ENCODE measurements around the gene PFKL. TPM values are rescaled to one million over a fixed set of nuclear protein-coding genes. Genes with fewer than 3 reads are reported as not detected.

Gene PFKL
- total RNA-seq, 2 donors from 2014 or later = 99.4 to 235 TPM

DNA sequence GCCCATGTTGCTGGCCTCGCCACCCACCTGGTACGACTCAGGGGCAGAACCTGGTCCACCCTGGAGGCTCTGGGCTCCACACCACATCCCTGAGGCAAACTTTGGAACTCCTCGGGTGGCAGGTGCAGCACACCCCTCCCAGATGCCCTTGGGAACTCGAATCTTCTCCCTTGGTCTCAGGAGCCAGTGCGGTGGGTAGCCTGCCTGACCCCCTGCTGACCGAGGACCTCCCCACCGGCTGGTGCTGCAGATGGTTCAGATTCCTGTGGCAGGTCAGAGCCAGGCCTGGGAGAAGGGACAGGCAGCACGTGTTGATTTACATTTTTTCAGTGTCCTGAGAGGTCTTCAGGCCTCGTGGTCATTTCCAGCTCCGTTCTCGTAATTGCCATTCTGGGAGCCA is 45.6 kb downstream of the PFKL start:
- no peaks in the 10 kb centered on the region for H3K27me3 ChIP-seq (replicated peaks; ENCODE audit: insufficient read depth)
- H3K36me3 ChIP-seq = no peaks in the 10 kb centered on the region
- intact Hi-C loops (cut with DNase I) = no loop called here
- H3K9me3 ChIP-seq = no peaks in the 10 kb centered on the region
- H3K4me1 ChIP-seq (replicated peaks) = peaks cover 10% of the 10 kb centered on the region
- H3K4me3 ChIP-seq = no peak overlapping the region
- no peak overlapping the region for H3K27ac ChIP-seq
- DNase-seq (ENCODE audit: low spot score) = no peak
- TF ChIP-seq POLR2AphosphoS5 (IDR thresholded peaks at IDR 0.05) = no peak
- TF ChIP-seq POLR2A (IDR thresholded peaks at IDR 0.05) = no peak
- TF ChIP-seq, protein P1, sequence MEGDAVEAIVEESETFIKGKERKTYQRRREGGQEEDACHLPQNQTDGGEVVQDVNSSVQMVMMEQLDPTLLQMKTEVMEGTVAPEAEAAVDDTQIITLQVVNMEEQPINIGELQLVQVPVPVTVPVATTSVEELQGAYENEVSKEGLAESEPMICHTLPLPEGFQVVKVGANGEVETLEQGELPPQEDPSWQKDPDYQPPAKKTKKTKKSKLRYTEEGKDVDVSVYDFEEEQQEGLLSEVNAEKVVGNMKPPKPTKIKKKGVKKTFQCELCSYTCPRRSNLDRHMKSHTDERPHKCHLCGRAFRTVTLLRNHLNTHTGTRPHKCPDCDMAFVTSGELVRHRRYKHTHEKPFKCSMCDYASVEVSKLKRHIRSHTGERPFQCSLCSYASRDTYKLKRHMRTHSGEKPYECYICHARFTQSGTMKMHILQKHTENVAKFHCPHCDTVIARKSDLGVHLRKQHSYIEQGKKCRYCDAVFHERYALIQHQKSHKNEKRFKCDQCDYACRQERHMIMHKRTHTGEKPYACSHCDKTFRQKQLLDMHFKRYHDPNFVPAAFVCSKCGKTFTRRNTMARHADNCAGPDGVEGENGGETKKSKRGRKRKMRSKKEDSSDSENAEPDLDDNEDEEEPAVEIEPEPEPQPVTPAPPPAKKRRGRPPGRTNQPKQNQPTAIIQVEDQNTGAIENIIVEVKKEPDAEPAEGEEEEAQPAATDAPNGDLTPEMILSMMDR (IDR thresholded peaks at IDR 0.05) = no peak
- WGBS = 69% methylated on average over 11 of the region's 11 CpGs

DNA sequence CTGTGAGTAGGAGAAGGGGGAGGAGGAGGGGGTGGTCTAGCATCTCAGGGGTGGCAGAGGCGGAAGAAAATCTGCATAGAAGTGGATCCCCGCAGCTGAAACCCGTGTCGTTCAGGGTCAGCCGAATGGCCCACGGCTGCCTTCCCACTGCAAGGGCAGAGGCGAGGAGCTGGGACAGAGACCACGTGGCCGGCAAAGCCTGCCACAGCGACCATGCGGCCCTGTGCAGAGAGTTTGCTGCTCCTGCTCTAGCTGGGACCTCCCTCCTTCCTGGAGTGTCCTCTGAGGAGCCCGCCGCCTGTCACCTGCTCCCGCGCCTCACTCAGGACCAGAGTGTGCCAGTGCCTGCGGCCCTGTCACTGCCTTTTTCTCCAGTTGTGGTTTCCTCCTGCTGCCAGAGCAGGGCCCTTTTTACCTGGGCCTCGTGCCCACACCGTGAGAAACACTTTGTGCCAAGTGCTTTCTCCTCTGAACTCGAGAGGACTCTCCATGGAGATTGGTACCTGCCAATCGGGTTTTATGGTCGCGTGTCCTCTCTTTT is 48.1 kb downstream of the PFKL start:
- no peak overlapping the region for H3K27ac ChIP-seq
- no peaks in the 10 kb centered on the region for H3K36me3 ChIP-seq
- 26% methylated on average over 22 of the region's 22 CpGs for WGBS
- peaks cover 10% of the 10 kb centered on the region for H3K4me1 ChIP-seq (replicated peaks)
- H3K27me3 ChIP-seq (replicated peaks; ENCODE audit: insufficient read depth) = peaks cover 14% of the 10 kb centered on the region
- no peak overlapping the region for H3K4me3 ChIP-seq
- H3K9me3 ChIP-seq = no peaks in the 10 kb centered on the region
- intact Hi-C loops (cut with DNase I) = no loop called here
- DNase-seq (ENCODE audit: low spot score) = peak; percentile 60
- TF ChIP-seq POLR2AphosphoS5 (IDR thresholded peaks at IDR 0.05) (peak; percentile 68), POLR2A (IDR thresholded peaks at IDR 0.05) (no peak)
- TF ChIP-seq, protein P1 (IDR thresholded peaks at IDR 0.05) = no peak

DNA sequence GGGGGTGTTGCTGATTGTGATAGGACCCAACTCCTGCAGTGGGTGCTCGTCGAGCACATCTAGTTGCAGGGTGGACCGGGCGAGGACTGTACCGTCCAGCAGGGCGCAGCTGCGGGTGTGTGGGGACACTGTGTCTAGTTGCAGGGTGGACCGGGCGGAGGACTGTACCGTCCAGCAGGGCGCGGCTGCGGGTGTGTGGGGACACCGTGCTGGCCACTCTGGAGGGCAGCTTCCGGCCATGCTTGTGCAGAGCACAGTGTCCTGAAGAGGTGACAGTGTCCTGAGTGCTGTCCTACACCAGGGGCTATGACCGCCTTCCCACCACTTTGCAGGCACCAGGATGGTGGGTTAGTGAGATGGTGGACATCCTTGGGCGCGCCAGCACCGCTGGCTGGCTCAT is 49.0 kb downstream of the PFKL start:
- peaks cover 10% of the 10 kb centered on the region for H3K4me1 ChIP-seq (replicated peaks)
- no peak overlapping the region for H3K4me3 ChIP-seq
- WGBS = 80% methylated on average over 18 of the region's 19 CpGs
- no peak for DNase-seq (ENCODE audit: low spot score)
- TF ChIP-seq, protein P1 (IDR thresholded peaks at IDR 0.05) = no peak
- TF ChIP-seq POLR2AphosphoS5 (IDR thresholded peaks at IDR 0.05) (no peak), POLR2A (IDR thresholded peaks at IDR 0.05) (no peak)
- no peak overlapping the region for H3K27ac ChIP-seq
- H3K9me3 ChIP-seq = no peaks in the 10 kb centered on the region
- no peaks in the 10 kb centered on the region for H3K36me3 ChIP-seq
- H3K27me3 ChIP-seq (replicated peaks; ENCODE audit: insufficient read depth) = peaks cover 14% of the 10 kb centered on the region
- intact Hi-C loops (cut with DNase I) = no loop called here

DNA sequence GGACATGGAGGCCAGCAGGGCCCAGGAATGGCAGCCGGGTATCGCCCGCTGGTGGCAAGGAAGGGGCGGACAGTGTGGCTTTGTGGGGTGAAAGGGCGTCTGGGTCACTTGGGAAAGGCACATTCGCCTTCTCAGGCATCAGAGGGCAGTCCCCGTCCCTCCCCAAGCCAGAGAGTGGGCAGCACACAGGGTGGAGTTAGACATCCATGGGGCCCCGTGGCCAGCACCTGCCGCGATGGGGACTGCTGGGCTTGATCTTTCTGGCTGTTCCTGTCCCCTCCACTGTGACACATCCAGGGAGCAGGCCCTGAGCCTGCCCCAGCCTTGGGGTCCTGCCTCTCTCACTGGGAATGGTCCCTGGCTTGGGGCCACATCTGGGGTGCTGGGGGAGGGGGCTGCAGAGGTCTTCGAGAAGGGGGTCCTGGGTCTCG is 49.6 kb downstream of the PFKL start:
- 81% methylated on average over 12 of the region's 12 CpGs for WGBS
- H3K4me1 ChIP-seq (replicated peaks) = peaks cover 10% of the 10 kb centered on the region
- DNase-seq (ENCODE audit: low spot score) = no peak
- no peaks in the 10 kb centered on the region for H3K9me3 ChIP-seq
- intact Hi-C loops (cut with DNase I) = no loop called here
- H3K27me3 ChIP-seq (replicated peaks; ENCODE audit: insufficient read depth) = peaks cover 14% of the 10 kb centered on the region
- no peak overlapping the region for H3K4me3 ChIP-seq
- H3K27ac ChIP-seq = no peak overlapping the region
- TF ChIP-seq POLR2AphosphoS5 (IDR thresholded peaks at IDR 0.05) (no peak), POLR2A (IDR thresholded peaks at IDR 0.05) (no peak)
- TF ChIP-seq, protein P1 (IDR thresholded peaks at IDR 0.05) = no peak
- no peaks in the 10 kb centered on the region for H3K36me3 ChIP-seq
